Transverse colon (tissue), 4 donors: ENCODE data around the gene HSD17B11. TPM values are rescaled to one million over a fixed set of nuclear protein-coding genes. Genes with fewer than 3 reads are reported as not detected.
"Not testable (repeated sequence)": the region's sequence is repeated elsewhere in the genome, so short reads cannot be mapped to it uniquely, and the experiment has no call there.

Experiments
- DNase-seq: peaks from one replicate; pipeline ENCODE4 v3.0.0-alpha.2; 2019
- H3K27ac ChIP-seq, 4 donors: fragments of 200-600 bp; sonication (generic); 2 replicates each; pipeline ENCODE4 v1.5.1; 2016 to 2018; ENCODE audit warnings: inconsistent platforms in 4 of 4
- H3K27me3 ChIP-seq: fragments of 200-600 bp; sonication (generic); 2 replicates; pipeline ENCODE4 v1.5.1; 2017; ENCODE audit warnings: inconsistent platforms
- H3K36me3 ChIP-seq, 4 donors: fragments of 200-600 bp; sonication (generic); 2 replicates each; pipeline ENCODE4 v1.5.1; 2017 to 2019; ENCODE audit warnings: inconsistent platforms in 4 of 4
- H3K4me1 ChIP-seq, 4 donors: fragments of 200-600 bp; sonication (generic); 2 replicates each; pipeline ENCODE4 v1.5.1; 2017 to 2020; ENCODE audit warnings: inconsistent platforms in 4 of 4
- H3K4me3 ChIP-seq, 4 donors: fragments of 200-600 bp; sonication (generic); 1 replicate in 1 of 4; 2 replicates in 3 of 4; pipeline versions ENCODE4 v1.5.1 to v1.6.1; 2017 to 2019; ENCODE audit warnings: inconsistent platforms in 4 of 4
- H3K9me3 ChIP-seq, 2 donors: fragments of 200-600 bp; sonication (generic); 2 replicates each; pipeline ENCODE4 v1.5.1; 2017 to 2019; ENCODE audit warnings: inconsistent platforms in 2 of 2
- EP300 ChIP-seq: sonication (generic); formaldehyde crosslinking; IDR thresholded peaks from one replicate; pipeline ENCODE4 v1.6.1; 2017; ENCODE audit warnings: antibody characterized with exemption, low read depth
- POLR2A ChIP-seq: fragments of 450-650 bp; IDR thresholded peaks from one replicate; pipeline ENCODE4 v1.6.1; 2016; ENCODE audit warnings: antibody characterized with exemption, mild to moderate bottlenecking, moderate library complexity
- POLR2AphosphoS5 ChIP-seq, 3 donors: sonication (generic); formaldehyde crosslinking; IDR thresholded peaks; one replicate each; pipeline ENCODE4 v1.6.1; 2016; ENCODE audit warnings: antibody characterized with exemption in 3 of 3
- WGBS, 2 donors: methylation state at CpG; one replicate each; pipeline ENCODE4 v1.1.5; 2018; ENCODE audit warnings: low coverage in 1 of 2; 5-methylcytosine and 5-hydroxymethylcytosine counted together
- in situ Hi-C, 4 donors: fragments of 200-750 bp; cut with MboI; loops; one replicate each; pipeline versions ENCODE4 v1.15.0 to v1.15.1; 2017; ENCODE audit warnings: low sequenced_read_pairs in 3 of 4, low pct_ligation_motif_present in 1 of 4, low pct_unique_long_range_greater_than_20kb in 1 of 4
- intact Hi-C: fragments of 100-400 bp; cut with DNase I; formaldehyde crosslinking; loops from one replicate; pipeline ENCODE4 v1.15.1; 2023; ENCODE audit warnings: low total_unique reads
- total RNA-seq, 4 donors: library from RNA; depleted of rRNA; stranded (reverse); fragments of >200 nt; gene quantifications; one replicate each; pipeline ENCODE4 v1.1.0, GENCODE V29; 2016
- TF ChIP-seq, protein P1 (sequence below), 5 experiments: fragments of 200-600 bp in 3 of 5; fragments of 450-650 bp in 2 of 5; sonication (generic) in 3 of 5; IDR thresholded peaks; 1 replicate in 2 of 5; 2 replicates in 3 of 5; pipeline ENCODE4 v1.5.1; 2016 to 2017; ENCODE audit warnings: antibody characterized with exemption in 5 of 5, inconsistent platforms in 3 of 5, mild to moderate bottlenecking in 2 of 5, moderate library complexity in 1 of 5

The HSD17B11 gene
- total RNA-seq, 4 donors from 2014 or later, result 189 to 348 (median 271) TPM

DNA sequence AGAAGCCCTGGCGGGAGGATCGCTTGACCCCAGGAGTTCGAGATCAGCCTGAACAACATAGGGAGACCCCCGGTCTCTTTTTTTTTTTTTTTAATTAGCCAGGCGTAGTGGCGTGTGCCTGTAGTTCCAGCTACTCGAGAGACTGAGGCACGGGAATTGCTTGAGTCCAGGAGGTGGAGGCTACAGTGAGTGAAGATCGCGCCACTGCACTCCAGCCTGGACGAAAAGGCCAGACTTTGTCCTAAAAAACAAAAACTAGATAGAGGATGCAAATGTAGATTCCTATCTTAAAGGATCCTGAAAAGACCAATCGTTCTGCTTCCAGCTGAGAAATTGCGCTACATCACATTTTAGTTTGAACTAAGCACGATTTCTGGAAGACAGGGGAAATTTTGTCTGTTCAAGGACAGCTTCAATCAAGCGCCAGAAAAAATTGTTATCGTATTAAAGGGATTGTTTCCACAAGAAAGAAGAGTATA is 627 bp upstream of the HSD17B11 start:
- Histone ChIP-seq H3K27me3 (no peaks in the 10 kb centered on the region), H3K27ac (peak overlapping the region; percentile 90 to 97 (median 94)), H3K4me3 (peak overlapping the region; percentile 51 to 82 (median 60)), H3K4me1 (peaks cover 0 to 36% (median 21%) of the 10 kb centered on the region in 4 donors), H3K36me3 (no peaks in the 10 kb centered on the region), H3K9me3 (no peaks in the 10 kb centered on the region)
- DNase-seq, result no peak
- no peak for TF ChIP-seq POLR2A
- no peak for TF ChIP-seq POLR2AphosphoS5 (IDR thresholded peaks at IDR 0.05)
- no peak for TF ChIP-seq EP300
- TF ChIP-seq, protein P1, sequence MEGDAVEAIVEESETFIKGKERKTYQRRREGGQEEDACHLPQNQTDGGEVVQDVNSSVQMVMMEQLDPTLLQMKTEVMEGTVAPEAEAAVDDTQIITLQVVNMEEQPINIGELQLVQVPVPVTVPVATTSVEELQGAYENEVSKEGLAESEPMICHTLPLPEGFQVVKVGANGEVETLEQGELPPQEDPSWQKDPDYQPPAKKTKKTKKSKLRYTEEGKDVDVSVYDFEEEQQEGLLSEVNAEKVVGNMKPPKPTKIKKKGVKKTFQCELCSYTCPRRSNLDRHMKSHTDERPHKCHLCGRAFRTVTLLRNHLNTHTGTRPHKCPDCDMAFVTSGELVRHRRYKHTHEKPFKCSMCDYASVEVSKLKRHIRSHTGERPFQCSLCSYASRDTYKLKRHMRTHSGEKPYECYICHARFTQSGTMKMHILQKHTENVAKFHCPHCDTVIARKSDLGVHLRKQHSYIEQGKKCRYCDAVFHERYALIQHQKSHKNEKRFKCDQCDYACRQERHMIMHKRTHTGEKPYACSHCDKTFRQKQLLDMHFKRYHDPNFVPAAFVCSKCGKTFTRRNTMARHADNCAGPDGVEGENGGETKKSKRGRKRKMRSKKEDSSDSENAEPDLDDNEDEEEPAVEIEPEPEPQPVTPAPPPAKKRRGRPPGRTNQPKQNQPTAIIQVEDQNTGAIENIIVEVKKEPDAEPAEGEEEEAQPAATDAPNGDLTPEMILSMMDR (IDR thresholded peaks at IDR 0.05), result peak in 1 of 5 experiments; percentile 6
- in situ Hi-C loops, result no loop called here
- intact Hi-C loops, result no loop called here
- 9 to 11% methylated on average over 9 to 16 of the region's 16 CpGs for WGBS, 2 donors

- no peak for DNase-seq
- TF ChIP-seq, protein P1 (IDR thresholded peaks at IDR 0.05), result no peak
- TF ChIP-seq EP300 (no peak), POLR2AphosphoS5 (IDR thresholded peaks at IDR 0.05) (no peak), POLR2A (no peak)
- H3K27me3 ChIP-seq, result no peaks in the 10 kb centered on the region
- H3K9me3 ChIP-seq, result no peaks in the 10 kb centered on the region
- intact Hi-C loops, result no loop called here
- in situ Hi-C loops, result no loop called here
- H3K4me3 ChIP-seq, result peak overlapping the region; percentile 51 to 82 (median 60)
- H3K4me1 ChIP-seq, result peaks cover 0 to 44% (median 24%) of the 10 kb centered on the region in 4 donors
- peak overlapping the region; percentile 90 to 97 (median 94) for H3K27ac ChIP-seq
- peaks cover 0 to 3% (median 0%) of the 10 kb centered on the region in 4 donors for H3K36me3 ChIP-seq
Observed at GRCh38 chr4:87390551-87390890, 467 bp downstream of the HSD17B11 start.

GRCh38 chr4:87390055-87390454 is 933 bp downstream of the HSD17B11 start:
- in situ Hi-C loops, H3K27me3 ChIP-seq, DNase-seq, H3K9me3 ChIP-seq, H3K36me3 ChIP-seq, intact Hi-C loops: not testable (repeated sequence)
- peak overlapping the region; percentile 90 to 97 (median 94) for H3K27ac ChIP-seq
- peak overlapping the region; percentile 51 to 82 (median 60) for H3K4me3 ChIP-seq
- peaks cover 0 to 44% (median 26%) of the 10 kb centered on the region in 4 donors for H3K4me1 ChIP-seq
- 22 to 48% methylated on average over 1 to 20 of the region's 20 CpGs for WGBS, 2 donors

- in situ Hi-C loops, result no loop called here
- TF ChIP-seq, protein P1 (IDR thresholded peaks at IDR 0.05), result no peak
- TF ChIP-seq EP300, result no peak
- no peak for TF ChIP-seq POLR2A
- Histone ChIP-seq H3K4me1 (peaks cover 0 to 47% (median 28%) of the 10 kb centered on the region in 4 donors), H3K27ac (peak overlapping the region; percentile 90 to 97 (median 94)), H3K9me3 (no peaks in the 10 kb centered on the region), H3K36me3 (peaks cover 0 to 15% (median 0%) of the 10 kb centered on the region in 4 donors), H3K4me3 (peak overlapping the region; percentile 51 to 82 (median 60)), H3K27me3 (no peaks in the 10 kb centered on the region)
- WGBS, 2 donors, result 66 to 69% methylated on average over 3 of the region's 3 CpGs
- DNase-seq, result no peak
- intact Hi-C loops, result no loop called here
Observed at GRCh38 chr4:87388901-87389300, 2.1 kb downstream of the HSD17B11 start.

DNA sequence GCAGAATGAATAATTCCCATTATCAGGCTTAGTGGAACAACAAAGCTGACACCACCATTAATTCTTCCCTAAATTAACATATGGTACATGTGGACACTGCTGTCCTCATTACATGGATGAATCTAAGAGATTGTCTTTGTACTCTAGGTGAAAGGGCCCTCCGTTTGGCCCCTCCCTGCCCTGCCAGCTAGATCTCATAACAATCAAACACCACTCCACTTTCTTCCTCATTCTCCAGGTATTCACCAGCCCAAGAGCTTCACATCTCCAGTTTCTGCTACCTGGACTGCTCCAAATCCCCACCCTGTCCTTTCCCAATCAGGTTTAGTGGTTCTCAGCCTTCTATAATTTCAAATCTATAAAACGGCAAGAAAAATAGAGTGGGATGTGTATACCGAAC is 3.8 kb downstream of the HSD17B11 start:
- intact Hi-C loops (no loop called here), in situ Hi-C loops (no loop called here)
- peak overlapping the region; percentile 90 to 97 (median 94) for H3K27ac ChIP-seq
- peak; percentile 74 for DNase-seq
- H3K4me3 ChIP-seq, result peak overlapping the region in 3 of 4 donors; percentile 53 to 82 (median 68)
- no peaks in the 10 kb centered on the region for H3K9me3 ChIP-seq
- H3K36me3 ChIP-seq, result peaks cover 0 to 15% (median 0%) of the 10 kb centered on the region in 4 donors
- WGBS, 2 donors, result 65 to 72% methylated on average over 2 to 3 of the region's 3 CpGs
- no peaks in the 10 kb centered on the region for H3K27me3 ChIP-seq
- H3K4me1 ChIP-seq, result peaks cover 0 to 54% (median 27%) of the 10 kb centered on the region in 4 donors
- TF ChIP-seq POLR2A (peak; percentile 88), POLR2AphosphoS5 (IDR thresholded peaks at IDR 0.05) (peak; percentile 40 to 96 (median 93)), EP300 (no peak)
- TF ChIP-seq, protein P1 (IDR thresholded peaks at IDR 0.05), result no peak

DNA sequence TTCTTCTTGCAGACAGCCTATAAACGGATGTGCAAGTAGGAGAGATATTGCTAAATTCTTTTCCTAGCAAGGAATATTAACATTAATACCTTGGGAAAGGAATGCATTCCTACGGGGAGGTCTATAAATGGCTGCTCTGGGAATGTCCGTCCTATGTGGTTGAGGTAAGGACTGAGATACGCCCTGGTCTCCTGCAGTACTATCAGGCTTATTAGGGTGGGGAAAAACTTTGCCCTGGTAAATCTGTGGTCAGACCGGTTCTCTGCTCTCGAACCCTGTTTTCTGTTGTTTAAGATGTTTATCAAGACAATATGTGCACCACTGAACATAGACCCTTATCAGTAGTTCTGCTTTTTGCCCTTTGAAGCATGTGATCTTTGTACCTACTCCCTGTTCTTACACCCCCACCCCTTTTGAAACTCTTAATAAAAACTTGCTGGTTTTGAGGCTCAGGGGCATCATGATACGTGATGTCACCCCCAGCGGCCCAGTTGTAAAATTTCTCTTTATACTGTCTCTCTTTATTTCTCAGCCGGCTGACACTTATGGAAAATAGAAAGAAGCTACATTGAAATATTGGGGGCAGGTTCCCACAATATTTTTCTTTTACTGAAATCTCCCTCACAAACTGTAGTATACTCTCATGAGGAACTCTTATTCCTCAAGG is 6.4 kb downstream of the HSD17B11 start:
- in situ Hi-C loops, H3K27ac ChIP-seq, H3K27me3 ChIP-seq, H3K4me3 ChIP-seq, H3K9me3 ChIP-seq, intact Hi-C loops, DNase-seq: not testable (repeated sequence)
- H3K4me1 ChIP-seq, result peaks cover 0 to 44% (median 15%) of the 10 kb centered on the region in 4 donors
- 83 to 91% methylated on average over 8 to 9 of the region's 9 CpGs for WGBS, 2 donors
- peaks cover 0 to 25% (median 0%) of the 10 kb centered on the region in 4 donors for H3K36me3 ChIP-seq
